ENCODE results near the gene WDR1. TPM values are rescaled to one million over a fixed set of nuclear protein-coding genes. Genes with fewer than 3 reads are reported as not detected.

Gene WDR1
- polyA plus RNA-seq, 6 donors from 2014 or later, result 145 to 210 (median 186) TPM

GRCh38 chr4:10115271-10115796, 1.3 kb downstream of the WDR1 start:
- H3K36me3 Mint-ChIP-seq, result peaks cover 13% of the 10 kb centered on the region in 2 donors
- H3K27ac Mint-ChIP-seq, result peak overlapping the region in 5 of 6 donors; percentile 88 to 99 (median 96)
- H3K4me3 Mint-ChIP-seq, result peak overlapping the region; percentile 87 to 95 (median 93)
- ATAC-seq (ENCODE audit: low read depth in 2 of 2), result no peak
- H3K9me3 Mint-ChIP-seq, result no peaks in the 10 kb centered on the region
- H3K27me3 Mint-ChIP-seq, result no peaks in the 10 kb centered on the region
- H3K4me1 Mint-ChIP-seq, result peaks cover 58 to 76% (median 70%) of the 10 kb centered on the region in 3 donors
- no peak for DNase-seq

- H3K4me1 Mint-ChIP-seq, result peaks cover 62 to 82% (median 76%) of the 10 kb centered on the region in 3 donors
- H3K27me3 Mint-ChIP-seq, result no peaks in the 10 kb centered on the region
- H3K4me3 Mint-ChIP-seq, result peak overlapping the region in 7 of 8 donors; percentile 5 to 95 (median 91)
- no peaks in the 10 kb centered on the region for H3K9me3 Mint-ChIP-seq
- DNase-seq, result no peak
- H3K27ac Mint-ChIP-seq, result peak overlapping the region in 4 of 6 donors; percentile 7 to 99 (median 50)
- H3K36me3 Mint-ChIP-seq, result peaks cover 13% of the 10 kb centered on the region in 2 donors
- no peak for ATAC-seq (ENCODE audit: low read depth in 2 of 2)
Observed at GRCh38 chr4:10114607-10115006, 2.0 kb downstream of the WDR1 start.

- Mint-ChIP-seq H3K27ac (peak overlapping the region in 2 of 6 donors; percentile 60 to 69), H3K4me3 (peak overlapping the region in 6 of 8 donors; percentile 37 to 94 (median 66)), H3K27me3 (no peaks in the 10 kb centered on the region), H3K36me3 (peaks cover 13% of the 10 kb centered on the region in 2 donors), H3K9me3 (no peaks in the 10 kb centered on the region), H3K4me1 (peaks cover 66 to 85% (median 80%) of the 10 kb centered on the region in 3 donors)
- no peak for ATAC-seq (ENCODE audit: low read depth in 2 of 2)
- DNase-seq, result no peak
Observed at GRCh38 chr4:10114147-10114546, 2.5 kb downstream of the WDR1 start.

GRCh38 chr4:10113362-10114047, 3.1 kb downstream of the WDR1 start:
- Mint-ChIP-seq H3K27me3 (no peaks in the 10 kb centered on the region), H3K9me3 (no peaks in the 10 kb centered on the region), H3K27ac (peak overlapping the region; percentile 36 to 82 (median 70)), H3K4me3 (peak overlapping the region in 7 of 8 donors; percentile 14 to 87 (median 56)), H3K4me1 (peaks cover 66 to 84% (median 83%) of the 10 kb centered on the region in 3 donors), H3K36me3 (peaks cover 13% of the 10 kb centered on the region in 2 donors)
- no peak for DNase-seq
- ATAC-seq (ENCODE audit: low read depth in 2 of 2), result no peak

- no peaks in the 10 kb centered on the region for H3K9me3 Mint-ChIP-seq
- peak overlapping the region in 1 of 6 donors; percentile 76 for H3K27ac Mint-ChIP-seq
- H3K4me1 Mint-ChIP-seq, result peaks cover 64 to 84% (median 82%) of the 10 kb centered on the region in 3 donors
- ATAC-seq (ENCODE audit: low read depth in 2 of 2) (no peak), DNase-seq (no peak)
- H3K27me3 Mint-ChIP-seq, result no peaks in the 10 kb centered on the region
- peaks cover 13% of the 10 kb centered on the region in 2 donors for H3K36me3 Mint-ChIP-seq
- H3K4me3 Mint-ChIP-seq, result peak overlapping the region in 6 of 8 donors; percentile 14 to 87 (median 29)
Observed at GRCh38 chr4:10112658-10113284, 3.8 kb downstream of the WDR1 start.

GRCh38 chr4:10111067-10111801, 5.4 kb downstream of the WDR1 start:
- Mint-ChIP-seq H3K4me3 (peak overlapping the region in 1 of 8 donors; percentile 25), H3K36me3 (peaks cover 13% of the 10 kb centered on the region in 2 donors), H3K4me1 (peaks cover 60 to 87% (median 87%) of the 10 kb centered on the region in 3 donors), H3K27me3 (no peaks in the 10 kb centered on the region), H3K9me3 (no peaks in the 10 kb centered on the region), H3K27ac (peak overlapping the region in 1 of 6 donors; percentile 52)
- DNase-seq (no peak), ATAC-seq (ENCODE audit: low read depth in 2 of 2) (no peak)

- Mint-ChIP-seq H3K36me3 (peaks cover 13% of the 10 kb centered on the region in 2 donors), H3K27me3 (no peaks in the 10 kb centered on the region), H3K4me1 (peaks cover 64 to 88% (median 88%) of the 10 kb centered on the region in 3 donors), H3K27ac (peak overlapping the region in 2 of 6 donors; percentile 53 to 69), H3K4me3 (peak overlapping the region in 2 of 8 donors; percentile 6 to 28), H3K9me3 (no peaks in the 10 kb centered on the region)
- DNase-seq, result no peak
- ATAC-seq (ENCODE audit: low read depth in 2 of 2), result no peak
Observed at GRCh38 chr4:10109995-10110670, 6.5 kb downstream of the WDR1 start.

GRCh38 chr4:10108818-10109783, 7.5 kb downstream of the WDR1 start:
- H3K4me1 Mint-ChIP-seq, result peaks cover 66 to 91% (median 88%) of the 10 kb centered on the region in 3 donors
- H3K27me3 Mint-ChIP-seq, result no peaks in the 10 kb centered on the region
- no peak for ATAC-seq (ENCODE audit: low read depth in 2 of 2)
- DNase-seq, result no peak
- H3K9me3 Mint-ChIP-seq, result no peaks in the 10 kb centered on the region
- H3K4me3 Mint-ChIP-seq, result peak overlapping the region in 1 of 8 donors; percentile 6
- H3K27ac Mint-ChIP-seq, result peak overlapping the region; percentile 34 to 74 (median 44)
- H3K36me3 Mint-ChIP-seq, result peaks cover 11 to 13% of the 10 kb centered on the region in 2 donors

GRCh38 chr4:10108391-10108790, 8.2 kb downstream of the WDR1 start:
- DNase-seq, result no peak
- Mint-ChIP-seq H3K27me3 (no peaks in the 10 kb centered on the region), H3K9me3 (no peaks in the 10 kb centered on the region), H3K4me3 (no peak overlapping the region), H3K4me1 (peaks cover 62 to 88% (median 85%) of the 10 kb centered on the region in 3 donors), H3K27ac (peak overlapping the region in 2 of 6 donors; percentile 34 to 57), H3K36me3 (peaks cover 4 to 6% of the 10 kb centered on the region in 2 donors)
- ATAC-seq (ENCODE audit: low read depth in 2 of 2), result no peak

GRCh38 chr4:10107111-10108091, 9.2 kb downstream of the WDR1 start:
- Mint-ChIP-seq H3K4me3 (peak overlapping the region in 1 of 8 donors; percentile 15), H3K27me3 (no peaks in the 10 kb centered on the region), H3K9me3 (no peaks in the 10 kb centered on the region), H3K4me1 (peaks cover 62 to 87% (median 85%) of the 10 kb centered on the region in 3 donors), H3K27ac (peak overlapping the region in 2 of 6 donors; percentile 53 to 71), H3K36me3 (no peaks in the 10 kb centered on the region)
- no peak for ATAC-seq (ENCODE audit: low read depth in 2 of 2)
- no peak for DNase-seq

GRCh38 chr4:10106421-10107039, 10.1 kb downstream of the WDR1 start:
- no peaks in the 10 kb centered on the region for H3K9me3 Mint-ChIP-seq
- no peak overlapping the region for H3K27ac Mint-ChIP-seq
- H3K36me3 Mint-ChIP-seq, result peaks cover 0 to 5% of the 10 kb centered on the region in 2 donors
- no peaks in the 10 kb centered on the region for H3K27me3 Mint-ChIP-seq
- peaks cover 65 to 89% (median 86%) of the 10 kb centered on the region in 3 donors for H3K4me1 Mint-ChIP-seq
- DNase-seq (no peak), ATAC-seq (ENCODE audit: low read depth in 2 of 2) (no peak)
- H3K4me3 Mint-ChIP-seq, result no peak overlapping the region

Data from naive B cell (primary cell).